ACHN (cell line): Measurements from ENCODE around the gene RIBC2.
"Not testable (repeated sequence)": the region's sequence is repeated elsewhere in the genome, so short reads cannot be mapped to it uniquely, and the experiment has no call there.

Experiments used
- DNase-seq: peaks from one replicate; pipeline ENCODE4 v3.0.0-alpha.2; 2015
- in situ Hi-C: cut with HindIII; loops from 2 replicates; pipeline ENCODE4 v1.10.0; 2017; ENCODE audit warnings: low sequenced_read_pairs, low pct_ligation_motif_present, low pct_unique_long_range_greater_than_20kb

The RIBC2 gene

GRCh38 chr22:45442116-45442515, 28.6 kb downstream of the RIBC2 start:
- no peak for DNase-seq
- in situ Hi-C loops: no loop called here

- in situ Hi-C loops: no loop called here
- DNase-seq: no peak
These were observed 30.7 kb downstream of the RIBC2 start for GRCh38 chr22:45444168-45444567.

- no peak for DNase-seq
- in situ Hi-C loops: no loop called here
These were observed 31.7 kb downstream of the RIBC2 start for GRCh38 chr22:45445031-45445710.

GRCh38 chr22:45446216-45446615, 32.7 kb downstream of the RIBC2 start:
- no peak for DNase-seq
- in situ Hi-C loops: no loop called here

GRCh38 chr22:45447596-45447995, 34.1 kb downstream of the RIBC2 start:
- DNase-seq, in situ Hi-C loops: not testable (repeated sequence)

GRCh38 chr22:45448431-45448830, 34.9 kb downstream of the RIBC2 start:
- in situ Hi-C loops: no loop called here

GRCh38 chr22:45449442-45449841, 35.9 kb downstream of the RIBC2 start:
- DNase-seq, in situ Hi-C loops: not testable (repeated sequence)

More at GRCh38 chr22:45448431-45448830, 34.9 kb downstream of the RIBC2 start:
- no peak for DNase-seq

GRCh38 chr22:45450101-45450785, 36.8 kb downstream of the RIBC2 start:
- in situ Hi-C loops: no loop called here
- no peak for DNase-seq

- in situ Hi-C loops: no loop called here
- DNase-seq: no peak
These were observed 37.6 kb downstream of the RIBC2 start for GRCh38 chr22:45450921-45451651.

- in situ Hi-C loops: no loop called here
These were observed 38.5 kb downstream of the RIBC2 start for GRCh38 chr22:45451972-45452371.

GRCh38 chr22:45452565-45453379, 39.3 kb downstream of the RIBC2 start:
- no peak for DNase-seq
- in situ Hi-C loops: no loop called here

More at GRCh38 chr22:45451972-45452371, 38.5 kb downstream of the RIBC2 start:
- no peak for DNase-seq

GRCh38 chr22:45453764-45454163, 40.3 kb downstream of the RIBC2 start:
- no peak for DNase-seq
- in situ Hi-C loops: no loop called here

- DNase-seq: no peak
- in situ Hi-C loops: no loop called here
These were observed 40.8 kb downstream of the RIBC2 start for GRCh38 chr22:45454275-45454674.

- in situ Hi-C loops: no loop called here
- no peak for DNase-seq
These were observed 41.7 kb downstream of the RIBC2 start for GRCh38 chr22:45455212-45455611.

GRCh38 chr22:45455621-45456020, 42.1 kb downstream of the RIBC2 start:
- no peak for DNase-seq
- in situ Hi-C loops: no loop called here

- DNase-seq: no peak
- in situ Hi-C loops: no loop called here
These were observed 43.3 kb downstream of the RIBC2 start for GRCh38 chr22:45456811-45457210.

GRCh38 chr22:45458532-45458931, 45.0 kb downstream of the RIBC2 start:
- DNase-seq: no peak
- in situ Hi-C loops: no loop called here

GRCh38 chr22:45459235-45459634, 45.7 kb downstream of the RIBC2 start:
- no peak for DNase-seq
- in situ Hi-C loops: no loop called here
